H1 (cell line): ENCODE measurements around the gene FAT1. TPM values are rescaled to one million over a fixed set of nuclear protein-coding genes. Genes with fewer than 3 reads are reported as not detected.

Source experiments
- BRCA1 ChIP-seq: IDR thresholded peaks from 2 replicates; pipeline ENCODE4 v1.6.1; 2012; ENCODE audit warnings: low read depth, low read length, improper control_type of control experiment
- POLR2AphosphoS5 ChIP-seq: IDR thresholded peaks from 2 replicates; pipeline ENCODE4 v1.6.1; 2011; ENCODE audit warnings: low read depth, low read length
- RFX5 ChIP-seq: IDR thresholded peaks from 2 replicates; pipeline ENCODE4 v1.6.1; 2011; ENCODE audit warnings: low read depth, low read length, improper control_type of control experiment, borderline replicate concordance
- SP1 ChIP-seq: IDR thresholded peaks from 2 replicates; pipeline ENCODE4 v1.6.1; 2011; ENCODE audit warnings: low read depth, low read length
- SRF ChIP-seq: IDR thresholded peaks from 2 replicates; pipeline ENCODE4 v1.6.1; 2011; ENCODE audit warnings: mild to moderate bottlenecking, low read depth, low read length, moderate library complexity
- polyA plus RNA-seq, 7 experiments: library from polyadenylated mRNA; depleted of rRNA in 3 of 7; stranded (reverse) in 5 of 7; unstranded in 2 of 7; fragments of >200 nt in 5 of 7; fragments of 200-250 nt in 2 of 7; gene quantifications; 1 replicate in 5 of 7; 2 replicates in 1 of 7; 4 replicates in 1 of 7; pipeline versions ENCODE4 v1.2.1 to v1.2.3, GENCODE V29; 2011 to 2013; ENCODE audit warnings: missing spikeins in 2 of 7, mixed read lengths in 2 of 7
- total RNA-seq: library from RNA; stranded (reverse); fragmentation: NEBNext Ultra II Directional; extraction: Animal tissue kit (Norgen Biotek cat#: 25700); gene quantifications from 2 replicates; pipeline ENCODE4 v1.2.1, GENCODE V29; 2021

Gene FAT1
- total and polyA plus RNA-seq, 2 of the 8 experiments (the other 6 are each of a cell fraction or from before 2014, with no cell fraction given): 94.4 to 137 TPM

DNA sequence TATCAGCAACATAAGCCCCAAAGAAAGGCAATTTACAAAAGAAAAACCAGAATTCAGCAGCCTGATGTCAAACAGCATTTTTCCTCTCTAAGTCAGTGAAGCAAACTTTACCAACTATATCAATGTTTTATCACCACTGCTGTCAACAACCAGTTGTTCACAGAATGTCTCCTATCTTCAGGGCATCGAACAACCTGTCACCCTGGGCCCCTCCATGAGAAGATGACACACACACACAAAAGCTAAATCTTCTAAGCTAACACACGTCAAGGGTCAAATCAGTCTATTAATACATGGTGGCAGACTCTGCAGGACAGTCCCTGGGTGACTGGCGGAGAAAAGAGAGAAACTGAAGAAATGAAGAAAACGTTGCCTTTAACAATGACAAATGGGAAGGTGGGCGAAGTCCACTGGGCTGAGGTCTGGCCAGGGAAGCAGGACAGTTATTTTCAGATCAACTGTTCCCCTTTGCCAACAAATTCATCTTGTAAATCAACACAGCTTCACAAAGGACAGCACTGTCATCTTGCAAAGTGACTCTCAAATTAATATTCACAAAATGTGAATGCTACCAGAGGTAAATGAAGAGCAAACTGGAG is 13.0 kb downstream of the FAT1 start (continued):
- TF ChIP-seq POLR2AphosphoS5 (no peak), RFX5 (no peak), SP1 (no peak), SRF (no peak), BRCA1 (no peak)
